ENCODE data around the gene PCNA. TPM values are rescaled to one million over a fixed set of nuclear protein-coding genes. Genes with fewer than 3 reads are reported as not detected.
A peak's percentile ranks its signal among the peaks of the same experiment; 100 is the strongest.

Gene PCNA
- total RNA-seq, 1 donor from 2014 or later, result 323 TPM

- H2AFZ ChIP-seq (replicated peaks), result no peak overlapping the region
- no peak for TF ChIP-seq CTCF (IDR thresholded peaks at IDR 0.05)
- H3K4me3 ChIP-seq, result peak overlapping the region; percentile 75
- H3K9ac ChIP-seq, result peak overlapping the region; percentile 90
- H3K9me3 ChIP-seq (ENCODE audit: low read depth), result no peaks in the 10 kb centered on the region
- peaks cover 54% of the 10 kb centered on the region for H3K79me2 ChIP-seq (ENCODE audit: low read depth)
- peaks cover 27% of the 10 kb centered on the region for H3K36me3 ChIP-seq
- peak overlapping the region; percentile 97 for H3K4me3 Mint-ChIP-seq
- peaks cover 20% of the 10 kb centered on the region for H3K4me1 ChIP-seq
- peaks cover 23% of the 10 kb centered on the region for H3K36me3 Mint-ChIP-seq
- no peaks in the 10 kb centered on the region for H3K9me3 Mint-ChIP-seq
- H3K27me3 Mint-ChIP-seq (ENCODE audit: insufficient read depth, low read depth), result peaks cover 5% of the 10 kb centered on the region
- H3K4me2 ChIP-seq, result peak overlapping the region; percentile 86
- peak overlapping the region; percentile 42 for H3K27ac ChIP-seq
- peaks cover 36% of the 10 kb centered on the region for H3K4me1 Mint-ChIP-seq
- no peaks in the 10 kb centered on the region for H3K27me3 ChIP-seq
- DNase-seq (ENCODE audit: low spot score), result peak; percentile 11
- peak overlapping the region; percentile 87 for H3K27ac Mint-ChIP-seq
- peaks cover 37% of the 10 kb centered on the region for H4K20me1 ChIP-seq (ENCODE audit: low read depth)
- peaks cover 53% of the 10 kb centered on the region for H3F3A ChIP-seq (ENCODE audit: low read depth)
Measured at GRCh38 chr20:5118220-5119142, 1.3 kb downstream of the PCNA start.

GRCh38 chr20:5116875-5117274 is 2.9 kb downstream of the PCNA start:
- TF ChIP-seq EZH2 (IDR thresholded peaks at IDR 0.05), result no peak
- no peak for TF ChIP-seq CTCF (IDR thresholded peaks at IDR 0.05)
- no peak for TF ChIP-seq EZH2phosphoT487 (IDR thresholded peaks at IDR 0.05)
- peaks cover 42% of the 10 kb centered on the region for H3K4me1 Mint-ChIP-seq
- Histone ChIP-seq H3K36me3 (peaks cover 27% of the 10 kb centered on the region), H2AFZ (replicated peaks) (no peak overlapping the region), H3F3A (ENCODE audit: low read depth) (peaks cover 59% of the 10 kb centered on the region), H3K27me3 (no peaks in the 10 kb centered on the region), H3K4me3 (peak overlapping the region; percentile 75), H3K79me2 (ENCODE audit: low read depth) (peaks cover 64% of the 10 kb centered on the region), H4K20me1 (ENCODE audit: low read depth) (peaks cover 37% of the 10 kb centered on the region), H3K9me3 (ENCODE audit: low read depth) (no peaks in the 10 kb centered on the region), H3K4me2 (peak overlapping the region; percentile 86), H3K27ac (no peak overlapping the region), H3K9ac (peak overlapping the region; percentile 90), H3K4me1 (peaks cover 24% of the 10 kb centered on the region)
- H3K27me3 Mint-ChIP-seq (ENCODE audit: insufficient read depth, low read depth), result peaks cover 5% of the 10 kb centered on the region
- no peaks in the 10 kb centered on the region for H3K9me3 Mint-ChIP-seq
- peaks cover 23% of the 10 kb centered on the region for H3K36me3 Mint-ChIP-seq
- DNase-seq (ENCODE audit: low spot score), result no peak
- no peak overlapping the region for H3K4me3 Mint-ChIP-seq
- no peak overlapping the region for H3K27ac Mint-ChIP-seq

GRCh38 chr20:5114403-5114802 is 5.4 kb downstream of the PCNA start:
- peaks cover 5% of the 10 kb centered on the region for H3K27me3 Mint-ChIP-seq (ENCODE audit: insufficient read depth, low read depth)
- H3K36me3 ChIP-seq, result peaks cover 27% of the 10 kb centered on the region
- H3K79me2 ChIP-seq (ENCODE audit: low read depth), result peaks cover 73% of the 10 kb centered on the region

More at GRCh38 chr20:5114403-5114802, 5.4 kb downstream of the PCNA start:
- H3K27me3 ChIP-seq, result no peaks in the 10 kb centered on the region
- H3K9me3 ChIP-seq (ENCODE audit: low read depth), result no peaks in the 10 kb centered on the region
- Mint-ChIP-seq H3K9me3 (no peaks in the 10 kb centered on the region), H3K4me1 (peaks cover 37% of the 10 kb centered on the region), H3K4me3 (peak overlapping the region; percentile 59), H3K36me3 (peaks cover 23% of the 10 kb centered on the region), H3K27ac (no peak overlapping the region)
- H3K27ac ChIP-seq, result no peak overlapping the region
- H2AFZ ChIP-seq (replicated peaks), result no peak overlapping the region
- no peak for TF ChIP-seq EZH2 (IDR thresholded peaks at IDR 0.05)
- no peak for TF ChIP-seq EZH2phosphoT487 (IDR thresholded peaks at IDR 0.05)
- no peak for TF ChIP-seq CTCF (IDR thresholded peaks at IDR 0.05)
- no peak overlapping the region for H3K9ac ChIP-seq
- peaks cover 55% of the 10 kb centered on the region for H3F3A ChIP-seq (ENCODE audit: low read depth)
- H3K4me2 ChIP-seq, result peak overlapping the region; percentile 96
- no peak overlapping the region for H3K4me3 ChIP-seq
- H4K20me1 ChIP-seq (ENCODE audit: low read depth), result peaks cover 37% of the 10 kb centered on the region
- DNase-seq (ENCODE audit: low spot score), result no peak
- H3K4me1 ChIP-seq, result peaks cover 26% of the 10 kb centered on the region
